HEK293 (cell line): ENCODE data around the gene MYO7B.

Experiments used
- KLF8 ChIP-seq: fragments of 450-650 bp; formaldehyde crosslinking; IDR thresholded peaks from 2 replicates; pipeline ENCODE4 v1.5.1; 2016; ENCODE audit warnings: missing biosample characterization, missing genetic modification characterization
- YY1 ChIP-seq: fragments of 450-650 bp; formaldehyde crosslinking; IDR thresholded peaks from 2 replicates; pipeline ENCODE4 v1.5.1; 2018; ENCODE audit warnings: missing biosample characterization, missing genetic modification characterization
- ZBTB48 ChIP-seq: fragments of 450-650 bp; formaldehyde crosslinking; IDR thresholded peaks from 2 replicates; pipeline ENCODE4 v1.5.1; 2016; ENCODE audit warnings: missing biosample characterization, missing genetic modification characterization
- ZBTB8A ChIP-seq: fragments of 450-650 bp; formaldehyde crosslinking; IDR thresholded peaks from 2 replicates; pipeline ENCODE4 v1.5.1; 2016; ENCODE audit warnings: missing biosample characterization, missing genetic modification characterization
- ZNF544 ChIP-seq: fragments of 450-650 bp; formaldehyde crosslinking; IDR thresholded peaks from 2 replicates; pipeline ENCODE4 v1.5.0; 2017; ENCODE audit warnings: missing biosample characterization, missing genetic modification characterization
- TF ChIP-seq, protein P1 (sequence below): fragments of 450-650 bp; formaldehyde crosslinking; IDR thresholded peaks from 2 replicates; pipeline ENCODE4 v1.5.1; 2016; ENCODE audit warnings: missing biosample characterization, missing genetic modification characterization

DNA sequence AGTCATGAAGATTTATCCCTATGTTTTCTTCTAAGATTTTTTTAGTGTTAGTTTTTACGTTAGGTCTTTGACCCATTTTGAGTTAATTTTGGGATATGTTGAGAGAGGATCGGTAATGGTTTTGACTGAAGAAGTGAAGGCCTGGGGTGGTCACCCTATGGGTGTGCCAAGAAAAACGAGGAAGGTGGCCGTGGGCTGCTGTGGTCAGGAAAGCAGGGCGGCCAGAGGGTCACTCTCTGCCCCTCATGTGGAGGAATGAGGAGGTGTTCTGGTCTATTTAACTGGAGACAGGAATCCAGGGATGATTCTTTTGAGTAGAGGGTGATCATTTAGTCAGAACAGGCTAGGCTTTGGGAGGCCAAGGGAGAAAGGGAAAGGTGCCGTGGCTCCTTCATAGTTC, 50.7 kb downstream of the MYO7B start:
- no peak for TF ChIP-seq ZNF544 (tag by site-specific recombination)
- no peak for TF ChIP-seq ZBTB8A (tag by site-specific recombination)
- no peak for TF ChIP-seq KLF8 (tag by site-specific recombination)
- TF ChIP-seq, protein P1, sequence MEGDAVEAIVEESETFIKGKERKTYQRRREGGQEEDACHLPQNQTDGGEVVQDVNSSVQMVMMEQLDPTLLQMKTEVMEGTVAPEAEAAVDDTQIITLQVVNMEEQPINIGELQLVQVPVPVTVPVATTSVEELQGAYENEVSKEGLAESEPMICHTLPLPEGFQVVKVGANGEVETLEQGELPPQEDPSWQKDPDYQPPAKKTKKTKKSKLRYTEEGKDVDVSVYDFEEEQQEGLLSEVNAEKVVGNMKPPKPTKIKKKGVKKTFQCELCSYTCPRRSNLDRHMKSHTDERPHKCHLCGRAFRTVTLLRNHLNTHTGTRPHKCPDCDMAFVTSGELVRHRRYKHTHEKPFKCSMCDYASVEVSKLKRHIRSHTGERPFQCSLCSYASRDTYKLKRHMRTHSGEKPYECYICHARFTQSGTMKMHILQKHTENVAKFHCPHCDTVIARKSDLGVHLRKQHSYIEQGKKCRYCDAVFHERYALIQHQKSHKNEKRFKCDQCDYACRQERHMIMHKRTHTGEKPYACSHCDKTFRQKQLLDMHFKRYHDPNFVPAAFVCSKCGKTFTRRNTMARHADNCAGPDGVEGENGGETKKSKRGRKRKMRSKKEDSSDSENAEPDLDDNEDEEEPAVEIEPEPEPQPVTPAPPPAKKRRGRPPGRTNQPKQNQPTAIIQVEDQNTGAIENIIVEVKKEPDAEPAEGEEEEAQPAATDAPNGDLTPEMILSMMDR (tag by site-specific recombination) = no peak
- TF ChIP-seq YY1 (tag by site-specific recombination) = no peak
- TF ChIP-seq ZBTB48 (tag by site-specific recombination) = no peak
